GM21381 (cell line): Measurements from ENCODE around the gene CDC42BPB.

Experiments used
- ATAC-seq: cut with Tn5 transposase; IDR thresholded peaks from one replicate; pipeline ENCODE4 v1.9.1; 2021; ENCODE audit warnings: mild to moderate bottlenecking, moderate library complexity; ENCODE audit not compliant: unreplicated experiment

CDC42BPB gene

GRCh38 chr14:102971314-102971713, 86.0 kb downstream of the CDC42BPB start:
- ATAC-seq = no peak

- ATAC-seq = no peak
Observed at GRCh38 chr14:102970496-102970895, 86.9 kb downstream of the CDC42BPB start.

- ATAC-seq = no peak
Observed at GRCh38 chr14:102969901-102970300, 87.4 kb downstream of the CDC42BPB start.

GRCh38 chr14:102969060-102969791, 88.1 kb downstream of the CDC42BPB start:
- no peak for ATAC-seq

- ATAC-seq = no peak
Observed at GRCh38 chr14:102968306-102968705, 89.0 kb downstream of the CDC42BPB start.

- no peak for ATAC-seq
Observed at GRCh38 chr14:102967506-102967795, 89.9 kb downstream of the CDC42BPB start.

GRCh38 chr14:102966681-102967505, 90.5 kb downstream of the CDC42BPB start:
- no peak for ATAC-seq

- no peak for ATAC-seq
Observed at GRCh38 chr14:102965971-102966655, 91.2 kb downstream of the CDC42BPB start.

GRCh38 chr14:102965282-102965681, 92.1 kb downstream of the CDC42BPB start:
- no peak for ATAC-seq

GRCh38 chr14:102964152-102964730, 93.1 kb downstream of the CDC42BPB start:
- no peak for ATAC-seq

- no peak for ATAC-seq
Observed at GRCh38 chr14:102962111-102962627, 95.2 kb downstream of the CDC42BPB start.

- ATAC-seq = no peak
Observed at GRCh38 chr14:102958461-102958860, 98.9 kb downstream of the CDC42BPB start.

- no peak for ATAC-seq
Observed at GRCh38 chr14:102957222-102957621, 100.1 kb downstream of the CDC42BPB start.

- ATAC-seq = no peak
Observed at GRCh38 chr14:102955636-102956408, 101.5 kb downstream of the CDC42BPB start.

- no peak for ATAC-seq
Observed at GRCh38 chr14:102954081-102954789, 103.1 kb downstream of the CDC42BPB start.

- ATAC-seq = no peak
Observed at GRCh38 chr14:102953100-102953499, 104.2 kb downstream of the CDC42BPB start.

- no peak for ATAC-seq
Observed at GRCh38 chr14:102952276-102952675, 105.1 kb downstream of the CDC42BPB start.

GRCh38 chr14:102951799-102952198, 105.5 kb downstream of the CDC42BPB start:
- ATAC-seq = no peak

GRCh38 chr14:102951034-102951433, 106.3 kb downstream of the CDC42BPB start:
- no peak for ATAC-seq
